NCI-H1092 treated with DMSO at 0.1 percent for 48 hours (cell line): ENCODE measurements around the gene TLX3.

ENCODE experiments used
- DNase-seq: peaks from one replicate; lab custom pipeline; 2025; lab: John Stamatoyannopoulos, UW

Gene TLX3

DNA sequence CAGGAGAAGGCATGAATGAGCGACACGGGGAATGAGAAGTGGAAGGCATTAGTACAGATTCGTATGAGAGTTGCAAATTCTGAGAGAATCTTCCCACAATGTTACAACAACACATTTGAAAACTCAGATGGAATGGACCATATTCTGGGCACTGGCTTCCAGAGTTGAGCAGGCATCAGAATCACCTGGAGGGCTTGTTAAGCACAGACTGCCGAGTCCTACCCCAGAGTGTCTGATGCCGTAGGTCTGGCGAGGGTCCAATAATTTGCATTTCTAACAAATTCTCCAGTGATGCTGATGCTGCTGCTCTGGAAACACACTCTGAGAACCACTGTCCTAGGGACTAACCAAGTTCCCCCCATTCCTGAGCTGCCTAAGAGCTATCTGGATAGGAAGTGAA is 2.9 kb upstream of the TLX3 start:
- no peak for DNase-seq

- DNase-seq: no peak
These were observed 2.1 kb upstream of the TLX3 start for GRCh38 chr5:171306781-171307591.

DNA sequence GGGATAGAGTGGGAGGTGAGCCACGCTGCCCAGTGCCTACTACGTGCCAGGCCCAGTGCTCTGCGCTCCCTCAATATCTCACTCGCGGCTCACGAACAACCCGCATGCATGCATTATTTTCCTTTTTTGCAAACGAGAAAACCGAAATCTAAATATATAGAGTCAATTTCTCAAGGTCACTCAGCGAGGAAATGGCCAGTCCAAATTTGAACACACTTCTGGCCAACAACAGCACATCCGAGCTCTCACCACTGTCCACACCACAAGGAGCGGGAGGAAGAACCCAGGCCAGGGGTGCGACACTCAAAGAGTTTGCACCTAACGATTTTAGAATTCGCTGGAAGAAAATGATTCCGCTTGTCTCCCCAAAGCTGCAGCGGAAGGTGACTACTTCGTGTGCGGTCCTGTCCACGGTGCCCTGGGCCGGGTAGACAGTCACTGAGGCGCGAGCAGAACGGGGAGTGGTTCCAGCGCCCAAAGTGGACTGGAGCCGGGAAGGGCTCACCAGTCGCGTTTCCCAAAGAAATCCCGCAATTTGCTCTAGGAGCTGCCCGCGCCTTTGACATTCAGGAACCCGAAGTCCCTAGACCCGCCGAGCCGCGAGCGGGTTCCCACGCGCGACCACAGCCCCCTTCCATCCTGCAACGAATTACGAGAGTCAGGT is 1.1 kb upstream of the TLX3 start:
- DNase-seq: no peak

DNA sequence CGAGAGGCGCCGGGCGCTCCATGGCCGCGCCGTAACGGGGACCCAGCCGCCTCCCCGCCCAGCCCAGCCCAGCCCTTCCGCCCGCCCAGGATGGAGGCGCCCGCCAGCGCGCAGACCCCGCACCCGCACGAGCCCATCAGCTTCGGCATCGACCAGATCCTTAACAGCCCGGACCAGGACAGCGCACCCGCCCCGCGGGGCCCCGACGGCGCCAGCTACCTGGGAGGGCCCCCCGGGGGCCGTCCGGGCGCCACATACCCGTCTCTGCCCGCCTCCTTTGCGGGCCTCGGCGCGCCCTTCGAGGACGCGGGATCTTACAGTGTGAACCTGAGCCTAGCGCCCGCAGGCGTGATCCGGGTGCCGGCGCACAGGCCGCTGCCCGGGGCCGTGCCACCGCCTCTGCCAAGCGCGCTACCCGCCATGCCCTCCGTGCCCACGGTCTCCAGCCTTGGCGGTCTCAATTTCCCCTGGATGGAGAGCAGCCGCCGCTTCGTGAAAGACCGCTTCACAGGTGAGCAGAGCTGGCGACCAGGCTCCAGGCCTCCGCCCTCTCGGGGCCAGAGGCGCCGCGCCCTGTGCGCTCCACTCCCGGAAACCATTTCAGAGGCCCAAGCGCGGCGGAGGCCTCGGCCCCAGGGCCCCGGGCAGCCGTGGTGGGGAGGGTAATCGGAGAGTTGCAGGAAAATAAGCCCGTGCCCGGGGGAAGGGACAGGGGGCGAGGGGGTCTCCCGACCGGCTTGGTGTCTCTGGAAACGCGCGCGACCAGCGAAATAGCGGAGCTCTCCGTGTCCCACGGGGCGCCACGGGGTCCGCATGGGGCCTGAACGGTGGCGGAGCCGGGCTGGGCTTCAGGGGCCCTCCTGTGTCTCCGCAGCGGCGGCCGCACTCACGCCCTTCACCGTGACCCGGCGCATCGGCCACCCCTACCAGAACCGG is 496 bp downstream of the TLX3 start:
- DNase-seq: no peak

- no peak for DNase-seq
These were observed 1.3 kb downstream of the TLX3 start for GRCh38 chr5:171310212-171310818.

GRCh38 chr5:171310819-171311321 is 1.8 kb downstream of the TLX3 start:
- no peak for DNase-seq

DNA sequence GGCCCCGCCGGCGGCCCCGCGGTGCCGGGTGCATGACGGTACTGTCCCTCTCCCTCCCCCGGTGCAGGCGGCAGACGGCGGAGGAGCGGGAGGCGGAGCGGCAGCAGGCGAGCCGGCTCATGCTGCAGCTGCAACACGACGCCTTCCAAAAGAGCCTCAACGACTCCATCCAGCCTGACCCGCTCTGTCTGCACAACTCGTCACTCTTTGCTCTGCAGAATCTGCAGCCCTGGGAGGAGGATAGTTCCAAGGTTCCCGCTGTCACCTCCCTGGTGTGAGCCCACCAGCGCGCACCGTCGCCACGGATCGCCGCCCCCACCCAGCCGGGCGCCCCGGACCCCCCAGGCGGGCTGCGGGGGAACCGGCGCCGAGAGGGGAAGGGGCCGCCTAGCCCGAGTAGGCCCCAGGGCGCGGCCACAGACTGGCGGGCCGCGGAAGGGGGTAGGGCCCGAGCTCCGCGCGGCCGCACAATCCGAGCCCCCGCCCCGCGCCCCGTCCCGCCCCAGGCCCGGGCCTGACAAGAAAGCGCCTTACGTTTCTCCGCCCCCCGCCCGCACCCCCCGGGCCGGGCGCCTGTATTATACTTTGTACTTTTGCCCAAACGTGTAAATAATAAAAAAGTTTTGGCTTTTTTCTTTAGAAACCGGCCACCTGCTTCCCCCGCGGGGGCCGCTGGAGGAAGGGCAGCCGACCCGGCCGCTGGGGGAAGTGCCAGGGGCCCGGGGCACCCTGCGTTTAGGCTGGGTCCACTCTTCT is 2.5 kb downstream of the TLX3 start:
- no peak for DNase-seq

DNA sequence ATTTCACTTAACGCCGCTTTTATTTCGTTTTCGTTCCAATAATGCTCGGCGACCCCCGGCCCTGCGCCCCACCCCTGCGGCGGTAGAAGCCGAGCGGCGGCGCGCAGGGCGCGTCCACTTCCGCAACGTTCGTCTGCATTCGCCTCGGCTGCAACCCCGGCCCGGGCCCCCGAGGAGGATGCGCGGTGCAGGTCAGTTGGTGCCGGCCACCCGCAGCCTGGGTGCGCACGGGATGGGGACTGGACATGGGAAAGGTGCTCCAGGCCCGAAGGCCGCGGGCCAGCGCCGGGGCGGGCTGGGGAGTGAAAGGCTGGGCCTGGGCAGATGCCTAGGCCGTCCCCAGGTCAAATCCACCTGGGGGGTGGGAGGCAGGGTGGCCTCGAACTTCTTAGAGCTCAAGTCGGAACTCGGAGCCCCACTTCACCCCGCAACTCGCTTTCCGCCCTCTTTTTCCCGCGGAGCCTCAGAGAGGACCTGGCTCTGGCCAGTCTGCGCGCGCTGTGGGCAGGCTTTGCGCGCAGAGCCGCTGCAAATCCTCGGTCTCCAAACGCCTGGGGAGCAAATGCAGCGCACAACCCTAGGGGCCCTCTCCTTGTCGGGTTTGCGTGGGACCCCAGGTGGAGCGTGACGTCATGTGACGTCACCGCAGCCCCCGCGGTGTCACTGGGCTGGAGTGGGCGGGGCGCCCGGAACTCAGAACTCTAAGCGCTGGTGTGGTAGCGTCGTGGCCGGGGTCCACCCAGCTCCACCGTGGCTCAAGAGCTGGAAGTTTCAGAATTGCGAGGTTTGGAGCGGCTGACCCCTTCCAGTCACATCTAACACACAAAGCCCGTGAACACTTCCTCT is 3.3 kb downstream of the TLX3 start:
- DNase-seq: no peak

DNA sequence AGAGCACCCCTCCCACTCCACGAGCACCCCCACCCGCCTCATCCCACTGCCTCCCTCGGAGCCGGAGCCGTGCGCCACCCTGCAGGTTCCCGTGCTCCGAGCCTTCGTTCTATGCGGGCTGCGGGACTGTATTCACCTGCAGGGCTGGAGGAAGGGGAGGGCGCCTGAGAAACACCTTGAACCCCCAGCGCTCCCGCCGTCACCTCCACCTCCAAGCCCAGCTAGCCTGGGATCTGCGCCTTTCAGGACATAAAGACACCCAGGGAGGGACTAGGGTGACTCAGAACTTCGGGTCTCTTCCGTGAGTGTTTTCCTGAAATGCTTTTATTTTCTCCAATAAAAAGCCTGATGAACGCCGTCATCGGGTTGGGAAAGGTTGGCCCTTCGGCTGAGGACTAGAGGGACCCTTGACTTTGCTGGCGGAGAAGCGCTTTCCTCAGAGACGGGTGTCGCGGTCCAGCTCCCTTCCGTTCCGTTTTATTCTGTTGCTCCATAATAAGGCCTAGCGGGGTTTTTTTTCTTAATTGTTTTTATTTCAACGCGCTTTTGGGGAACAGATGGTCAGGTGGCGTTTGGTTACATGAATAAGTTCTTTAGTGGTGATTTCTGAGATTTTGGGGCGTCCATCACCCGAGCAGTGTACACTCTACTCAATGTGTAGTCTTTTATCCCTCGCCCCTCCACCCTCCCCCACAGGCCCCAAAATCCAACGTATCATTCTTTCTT is 4.6 kb downstream of the TLX3 start:
- no peak for DNase-seq

DNA sequence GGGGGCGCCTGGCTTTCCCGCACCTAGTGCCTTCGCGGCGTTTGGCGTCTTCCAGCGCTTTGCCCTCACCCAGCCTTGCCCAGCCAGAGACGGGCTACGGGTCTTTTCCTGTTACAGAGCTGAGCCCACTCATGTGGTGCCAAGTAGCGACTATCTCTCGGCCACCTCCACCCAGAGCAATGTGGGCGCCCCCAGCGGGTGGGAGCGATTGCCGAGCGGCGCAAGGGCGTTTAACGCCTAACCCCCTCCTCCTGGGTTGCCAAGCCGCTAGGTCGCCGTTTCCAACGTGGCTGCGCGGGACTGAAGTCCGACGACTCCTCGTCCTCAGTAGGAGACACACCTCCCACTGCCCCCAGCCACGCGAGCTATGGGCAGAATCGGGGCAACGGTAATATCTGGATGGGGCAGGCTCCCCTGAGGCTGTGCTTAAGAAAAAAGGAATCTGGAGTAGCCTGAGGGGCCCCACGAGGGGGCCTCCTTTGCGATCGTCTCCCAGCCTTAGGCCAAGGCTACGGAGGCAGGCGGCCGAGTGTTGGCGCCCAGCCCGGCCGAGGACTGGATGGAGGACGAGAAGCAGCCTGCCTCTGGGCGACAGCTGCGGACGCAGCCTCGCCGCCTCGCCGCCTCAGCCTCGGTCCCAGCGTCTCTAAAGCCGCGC is 5.8 kb downstream of the TLX3 start:
- DNase-seq: no peak

GRCh38 chr5:171315386-171315891 is 6.4 kb downstream of the TLX3 start:
- DNase-seq: no peak

DNA sequence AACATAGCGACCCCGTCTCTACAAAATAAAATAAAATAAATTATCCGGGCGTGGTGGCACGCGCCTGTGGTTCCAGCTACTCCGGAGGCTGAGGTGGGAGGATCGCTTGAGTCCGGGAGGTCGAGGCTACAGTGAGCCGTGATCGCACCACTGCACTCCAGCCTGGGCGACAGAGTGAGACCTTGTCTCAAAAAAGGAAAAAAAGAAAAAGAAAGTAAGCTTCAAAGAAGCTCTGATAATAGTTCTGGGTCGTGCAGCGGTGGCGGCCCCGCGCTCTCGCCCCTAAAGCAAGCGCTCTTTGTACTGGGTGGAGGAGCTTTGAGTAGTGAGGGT is 6.8 kb downstream of the TLX3 start:
- DNase-seq: no peak

DNA sequence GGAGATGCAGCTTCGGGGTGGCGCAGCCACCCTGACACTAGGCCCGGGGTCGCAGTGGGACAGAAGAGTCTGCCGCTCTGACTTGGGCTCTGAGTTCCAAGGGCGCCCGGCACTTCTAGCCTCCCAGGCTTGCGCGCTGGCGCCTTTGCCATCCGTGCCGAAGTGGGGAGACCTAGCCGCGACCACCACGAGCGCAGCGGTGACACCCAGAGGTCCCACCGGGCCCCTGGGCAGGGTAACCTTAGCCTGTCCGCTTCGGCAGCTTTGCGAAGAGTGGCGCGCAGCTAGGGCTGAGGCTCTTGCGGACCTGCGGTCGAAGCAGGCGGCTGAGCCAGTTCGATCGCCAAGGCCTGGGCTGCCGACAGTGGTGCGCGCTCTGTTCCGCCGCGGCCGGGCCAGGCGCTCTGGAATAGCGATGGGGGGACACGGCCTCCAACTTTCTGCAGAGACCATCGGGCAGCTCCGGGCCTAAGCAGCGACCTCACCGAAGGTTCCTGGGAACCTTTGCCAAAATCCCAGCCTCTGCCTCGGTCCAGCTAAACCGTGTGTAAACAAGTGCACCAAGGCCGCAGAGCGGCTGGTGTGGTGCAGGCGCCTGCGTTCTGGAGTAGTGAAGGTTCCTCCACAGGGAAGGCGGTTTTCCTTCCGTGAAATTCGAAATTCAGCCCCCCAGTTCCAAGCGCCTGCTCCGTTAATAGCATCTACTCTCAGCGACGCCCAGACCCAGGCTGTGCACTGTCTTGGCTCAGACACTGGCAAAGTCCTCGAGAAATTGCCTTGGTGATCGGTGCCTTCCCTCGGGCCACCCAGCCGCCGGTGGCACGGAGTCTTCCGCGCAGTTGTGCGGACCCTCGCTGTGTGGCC is 7.4 kb downstream of the TLX3 start:
- DNase-seq: no peak

DNA sequence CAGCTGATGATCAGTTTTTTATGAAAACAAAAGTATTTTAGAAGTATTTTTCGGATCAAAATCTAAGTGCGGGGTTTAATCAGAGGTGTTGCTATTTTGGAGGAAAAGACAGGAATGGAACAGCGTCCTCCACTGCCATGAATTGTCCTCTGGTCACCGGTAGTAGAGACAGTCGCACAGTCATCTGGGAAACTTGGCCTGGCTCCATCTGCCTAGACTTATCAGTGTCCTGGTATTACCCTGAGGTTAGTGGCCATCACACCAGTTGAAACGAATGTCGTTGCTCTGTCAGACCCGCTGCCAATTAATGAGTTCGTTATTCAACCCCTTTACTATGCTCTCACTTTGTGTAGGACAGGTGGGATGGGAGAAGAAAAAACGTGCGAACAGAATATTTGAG is 8.2 kb downstream of the TLX3 start:
- DNase-seq: no peak

GRCh38 chr5:171318026-171318425 is 9.0 kb downstream of the TLX3 start:
- DNase-seq: no peak

GRCh38 chr5:171321447-171321846 is 12.4 kb downstream of the TLX3 start:
- no peak for DNase-seq

DNA sequence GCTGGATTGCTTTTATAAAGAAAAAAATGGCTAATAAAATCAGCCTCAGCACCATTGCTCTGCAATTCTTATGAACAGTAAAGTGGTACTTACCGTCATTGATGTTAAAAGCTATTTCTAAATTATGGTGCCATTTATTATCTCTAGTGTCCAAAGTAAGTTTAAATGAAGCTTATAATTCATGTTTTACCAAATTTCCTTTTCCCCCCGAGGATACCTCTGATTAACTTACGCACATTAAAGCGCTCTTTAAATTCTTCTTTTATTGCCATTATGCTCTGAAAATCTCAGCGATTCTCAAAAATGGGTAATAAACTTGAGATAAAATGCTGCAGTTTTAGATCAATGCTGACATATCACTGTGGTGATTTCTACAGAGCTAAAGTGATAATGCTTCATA is 13.5 kb downstream of the TLX3 start:
- no peak for DNase-seq

- DNase-seq: no peak
These were observed 14.0 kb downstream of the TLX3 start for GRCh38 chr5:171323007-171323406.
